Nephron (organoid): ENCODE results near the gene RABGGTB.
A peak's percentile ranks its signal among the peaks of the same experiment; 100 is the strongest.

Source experiments
- H3K27ac Mint-ChIP-seq, 3 experiments: 2 replicates each; pipeline ENCODE4 v1.8.0; 2020; ENCODE audit warnings: mixed read lengths in 3 of 3, mild to moderate bottlenecking in 2 of 3, moderate library complexity in 1 of 3
- H3K27me3 Mint-ChIP-seq: 2 replicates; pipeline ENCODE4 v1.8.0; 2021; ENCODE audit warnings: low read depth, mild to moderate bottlenecking, moderate library complexity, mixed read lengths
- H3K36me3 Mint-ChIP-seq: 2 replicates; pipeline ENCODE4 v1.8.0; 2020; ENCODE audit warnings: low read depth, mixed read lengths
- H3K4me1 Mint-ChIP-seq: 2 replicates; pipeline ENCODE4 v1.8.0; 2020; ENCODE audit warnings: mixed read lengths
- H3K4me3 Mint-ChIP-seq, 3 experiments: 2 replicates each; pipeline ENCODE4 v1.8.0; 2020; ENCODE audit warnings: mild to moderate bottlenecking in 3 of 3, mixed read lengths in 3 of 3, moderate library complexity in 2 of 3
- H3K9me3 Mint-ChIP-seq: 2 replicates; pipeline ENCODE4 v1.8.0; 2020; ENCODE audit warnings: mixed read lengths
- TF ChIP-seq, protein P1 (sequence below), 3 experiments: fragments of 200-600 bp; sonication (generic); IDR thresholded peaks; one replicate each; pipeline ENCODE4 v1.5.0; 2021; ENCODE audit warnings: antibody characterized with exemption in 3 of 3; ENCODE audit not compliant: unreplicated experiment in 3 of 3

Gene RABGGTB

DNA sequence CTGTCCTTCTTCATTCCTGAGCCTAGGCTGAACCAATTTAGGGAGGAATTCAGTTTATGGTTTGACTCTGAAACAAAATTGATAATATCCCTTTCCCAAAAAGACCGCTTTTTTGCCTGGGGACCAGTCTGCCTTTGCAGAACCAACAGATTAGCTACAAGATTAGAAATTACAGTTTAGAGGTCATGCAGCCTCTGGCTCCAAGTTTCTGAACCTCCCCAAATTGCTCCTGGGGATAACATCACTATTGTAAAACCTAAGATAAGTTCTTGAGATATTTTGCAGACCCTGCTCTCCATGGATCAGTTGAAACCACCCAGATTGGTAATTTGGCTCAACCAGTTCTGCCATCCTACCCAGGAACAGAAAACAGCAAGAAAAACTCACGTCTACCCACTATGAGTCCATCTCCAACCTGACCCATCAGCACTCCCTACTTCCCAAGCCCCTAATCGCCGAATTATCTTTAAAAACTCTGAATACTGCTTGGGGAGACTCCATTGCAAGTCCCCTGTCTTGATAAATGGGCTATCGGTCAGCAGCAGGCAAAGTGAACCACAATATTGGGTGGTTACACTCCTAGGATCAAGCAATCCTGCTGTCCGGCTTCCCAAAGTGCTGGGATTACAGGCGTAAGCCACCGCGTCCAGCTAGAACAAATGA, 605 bp upstream of the RABGGTB start:
- Mint-ChIP-seq H3K27ac (peak overlapping the region; percentile 96 to 98 (median 97)), H3K9me3 (peaks cover 6% of the 10 kb centered on the region), H3K27me3 (no peaks in the 10 kb centered on the region), H3K4me1 (peaks cover 45% of the 10 kb centered on the region), H3K36me3 (peaks cover 17% of the 10 kb centered on the region), H3K4me3 (peak overlapping the region; percentile 97 to 99 (median 99))
- TF ChIP-seq, protein P1, sequence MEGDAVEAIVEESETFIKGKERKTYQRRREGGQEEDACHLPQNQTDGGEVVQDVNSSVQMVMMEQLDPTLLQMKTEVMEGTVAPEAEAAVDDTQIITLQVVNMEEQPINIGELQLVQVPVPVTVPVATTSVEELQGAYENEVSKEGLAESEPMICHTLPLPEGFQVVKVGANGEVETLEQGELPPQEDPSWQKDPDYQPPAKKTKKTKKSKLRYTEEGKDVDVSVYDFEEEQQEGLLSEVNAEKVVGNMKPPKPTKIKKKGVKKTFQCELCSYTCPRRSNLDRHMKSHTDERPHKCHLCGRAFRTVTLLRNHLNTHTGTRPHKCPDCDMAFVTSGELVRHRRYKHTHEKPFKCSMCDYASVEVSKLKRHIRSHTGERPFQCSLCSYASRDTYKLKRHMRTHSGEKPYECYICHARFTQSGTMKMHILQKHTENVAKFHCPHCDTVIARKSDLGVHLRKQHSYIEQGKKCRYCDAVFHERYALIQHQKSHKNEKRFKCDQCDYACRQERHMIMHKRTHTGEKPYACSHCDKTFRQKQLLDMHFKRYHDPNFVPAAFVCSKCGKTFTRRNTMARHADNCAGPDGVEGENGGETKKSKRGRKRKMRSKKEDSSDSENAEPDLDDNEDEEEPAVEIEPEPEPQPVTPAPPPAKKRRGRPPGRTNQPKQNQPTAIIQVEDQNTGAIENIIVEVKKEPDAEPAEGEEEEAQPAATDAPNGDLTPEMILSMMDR (IDR thresholded peaks at IDR 0.05; ENCODE audit: unreplicated experiment in 3 of 3), result no peak

DNA sequence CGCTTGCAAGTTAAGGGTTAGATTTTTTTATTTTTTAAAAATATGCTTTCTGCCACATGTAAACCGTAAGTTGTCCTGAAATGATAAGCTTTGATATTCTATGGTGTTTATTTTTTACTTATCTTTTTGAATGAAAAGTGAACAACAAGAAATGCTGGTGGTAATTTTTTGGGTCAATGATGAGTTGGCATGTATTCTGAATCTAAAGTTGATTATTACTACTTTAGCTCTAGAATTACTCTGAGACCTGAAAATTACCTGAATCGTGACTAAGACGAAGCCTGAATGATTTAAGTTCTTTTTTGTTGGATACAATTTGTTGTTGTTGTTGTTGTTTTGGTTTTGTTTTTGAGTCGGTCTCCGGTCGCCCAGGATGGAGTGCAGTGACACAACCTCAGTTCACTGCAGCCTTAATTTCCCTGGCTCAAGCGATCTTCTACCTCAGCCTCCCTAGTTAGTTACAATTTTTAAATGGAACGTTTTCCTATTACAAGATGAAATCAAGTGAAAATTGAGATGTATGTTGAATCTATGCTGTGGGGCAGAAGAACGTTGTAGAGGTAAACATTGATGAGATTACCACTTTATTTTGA, 941 bp downstream of the RABGGTB start:
- Mint-ChIP-seq H3K36me3 (peaks cover 31% of the 10 kb centered on the region), H3K27ac (peak overlapping the region; percentile 96 to 98 (median 97)), H3K4me3 (peak overlapping the region; percentile 97 to 99 (median 99)), H3K27me3 (no peaks in the 10 kb centered on the region), H3K4me1 (peaks cover 53% of the 10 kb centered on the region), H3K9me3 (no peaks in the 10 kb centered on the region)
- TF ChIP-seq, protein P1 (IDR thresholded peaks at IDR 0.05; ENCODE audit: unreplicated experiment in 3 of 3), result no peak

DNA sequence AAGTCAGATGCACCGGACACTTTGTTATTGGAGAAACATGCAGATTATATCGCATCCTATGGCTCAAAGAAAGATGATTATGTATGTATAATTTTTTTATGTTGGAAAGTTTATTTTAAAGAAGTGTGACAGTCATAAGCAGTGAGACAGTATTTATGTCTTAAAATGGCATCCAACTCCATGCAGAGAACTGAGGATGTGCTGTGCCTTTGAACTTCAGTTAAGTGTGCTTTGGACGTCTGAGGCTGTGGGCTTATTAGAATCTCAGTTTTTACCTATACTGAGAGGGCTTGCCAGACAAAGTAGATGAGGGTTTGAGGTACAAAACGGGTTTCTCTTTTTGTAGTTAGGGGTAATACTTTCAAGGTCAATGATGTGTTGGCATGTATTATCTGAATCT, 1.5 kb downstream of the RABGGTB start:
- Mint-ChIP-seq H3K9me3 (no peaks in the 10 kb centered on the region), H3K36me3 (peaks cover 36% of the 10 kb centered on the region), H3K4me3 (peak overlapping the region; percentile 97 to 99 (median 99)), H3K27ac (peak overlapping the region; percentile 96 to 98 (median 97)), H3K4me1 (peaks cover 53% of the 10 kb centered on the region), H3K27me3 (no peaks in the 10 kb centered on the region)
- TF ChIP-seq, protein P1 (IDR thresholded peaks at IDR 0.05; ENCODE audit: unreplicated experiment in 3 of 3), result no peak

DNA sequence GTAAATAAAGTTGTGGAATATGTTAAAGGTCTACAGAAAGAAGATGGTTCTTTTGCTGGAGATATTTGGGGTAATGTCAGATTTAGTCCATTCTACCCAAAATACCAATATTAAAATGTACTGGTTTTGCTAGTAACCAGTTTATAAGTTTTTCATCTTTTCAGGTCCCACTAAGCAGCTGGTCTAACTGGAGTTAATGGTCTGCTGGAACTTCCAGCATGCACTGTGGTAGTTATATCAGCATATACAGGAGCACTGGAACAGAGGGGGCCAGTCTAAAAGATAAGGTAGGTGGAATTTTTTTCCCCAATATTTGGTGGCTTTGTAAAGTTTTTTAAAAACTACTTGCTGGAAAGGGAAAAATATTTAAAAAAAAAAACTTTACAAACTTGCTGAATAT, 3.9 kb downstream of the RABGGTB start:
- H3K27ac Mint-ChIP-seq, result no peak overlapping the region
- TF ChIP-seq, protein P1 (IDR thresholded peaks at IDR 0.05; ENCODE audit: unreplicated experiment in 3 of 3), result no peak
- H3K27me3 Mint-ChIP-seq, result no peaks in the 10 kb centered on the region
- no peak overlapping the region for H3K4me3 Mint-ChIP-seq
- H3K4me1 Mint-ChIP-seq, result peaks cover 53% of the 10 kb centered on the region
- H3K9me3 Mint-ChIP-seq, result no peaks in the 10 kb centered on the region
- H3K36me3 Mint-ChIP-seq, result peaks cover 54% of the 10 kb centered on the region

DNA sequence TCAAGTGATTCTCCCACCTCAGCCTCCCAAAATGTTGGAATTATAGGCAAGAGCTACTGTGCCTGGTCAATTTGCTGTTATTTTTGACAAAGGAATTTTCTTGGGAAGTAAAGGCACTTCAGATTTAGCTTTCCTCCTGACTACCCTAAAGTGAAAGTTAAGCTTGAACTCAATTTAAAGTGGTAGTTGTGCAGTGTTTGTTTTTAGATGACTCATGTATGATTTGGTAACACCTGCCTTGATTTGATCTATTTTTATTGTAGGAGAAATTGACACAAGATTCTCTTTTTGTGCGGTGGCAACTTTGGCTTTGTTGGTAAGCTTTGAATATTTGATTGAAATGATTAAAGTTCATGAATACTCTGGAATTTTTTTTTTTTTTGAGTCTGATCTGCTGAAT, 5.0 kb downstream of the RABGGTB start:
- Mint-ChIP-seq H3K36me3 (peaks cover 59% of the 10 kb centered on the region), H3K27me3 (no peaks in the 10 kb centered on the region), H3K27ac (no peak overlapping the region), H3K4me1 (peaks cover 47% of the 10 kb centered on the region), H3K9me3 (no peaks in the 10 kb centered on the region), H3K4me3 (peak overlapping the region in 1 of 3 experiments; percentile 0)
- TF ChIP-seq, protein P1 (IDR thresholded peaks at IDR 0.05; ENCODE audit: unreplicated experiment in 3 of 3), result no peak

DNA sequence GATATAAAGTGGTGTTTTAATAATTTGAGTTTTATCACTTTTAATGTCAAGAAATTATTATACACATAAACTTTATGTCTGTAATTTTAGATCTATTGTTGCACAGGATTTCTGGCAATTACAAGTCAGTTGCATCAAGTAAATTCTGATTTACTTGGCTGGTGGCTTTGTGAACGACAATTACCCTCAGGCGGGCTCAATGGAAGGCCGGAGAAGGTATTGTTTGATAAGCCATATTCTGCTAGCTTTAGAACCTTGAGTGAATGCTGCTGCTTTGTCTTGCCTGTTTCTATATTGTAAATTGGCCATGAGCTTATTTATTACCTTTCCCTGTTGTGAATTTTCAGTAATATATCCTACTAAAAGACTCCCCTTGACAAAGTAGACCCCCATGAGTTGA, 6.0 kb downstream of the RABGGTB start:
- Mint-ChIP-seq H3K4me3 (no peak overlapping the region), H3K27me3 (no peaks in the 10 kb centered on the region), H3K4me1 (peaks cover 38% of the 10 kb centered on the region), H3K9me3 (no peaks in the 10 kb centered on the region), H3K27ac (no peak overlapping the region), H3K36me3 (peaks cover 69% of the 10 kb centered on the region)
- TF ChIP-seq, protein P1 (IDR thresholded peaks at IDR 0.05; ENCODE audit: unreplicated experiment in 3 of 3), result no peak
